H1 (cell line): Measurements from ENCODE around the gene TAOK2. TPM values are rescaled to one million over a fixed set of nuclear protein-coding genes. Genes with fewer than 3 reads are reported as not detected.

Experiments used
- CTCF ChIA-PET: fragments of 300-600 bp; sonication (Branson Sonifier 250); formaldehyde crosslinking; loops from one replicate; lab custom pipeline; 2021; ENCODE audit not compliant: partially characterized antibody; lab: Charles Lee
- POLR2A ChIA-PET: fragments of 300-600 bp; sonication (Branson Sonifier 250); formaldehyde crosslinking; loops from one replicate; lab custom pipeline; 2021; ENCODE audit warnings: inconsistent platforms; ENCODE audit not compliant: partially characterized antibody; lab: Charles Lee
- DNase-seq, 2 experiments: peaks; one replicate each; pipeline versions ENCODE4 v3.0.0 to v3.0.0-alpha.2; 2010 to 2022; ENCODE audit warnings: low spot score in 2 of 2, low read depth in 1 of 2, mixed read lengths in 1 of 2
- FAIRE-seq: peaks from 2 replicates; lab custom pipeline; 2011; peaks lifted over from hg19 to GRCh38; lab: Jason Lieb, UNC
- H2AFZ ChIP-seq: 2 replicates; pipeline ENCODE4 v1.8.1; 2012; ENCODE audit warnings: low read length, inconsistent platforms
- H2AK5ac ChIP-seq: 2 replicates; pipeline ENCODE4 v1.6.1; 2013; ENCODE audit warnings: low read depth, low read length
- H2BK120ac ChIP-seq: replicated peaks from 2 replicates; pipeline ENCODE3; 2013; ENCODE audit warnings: low read depth, low read length, inconsistent platforms
- H2BK12ac ChIP-seq: 2 replicates; pipeline ENCODE4 v1.6.1; 2013; ENCODE audit warnings: low read depth, low read length
- H2BK15ac ChIP-seq: 2 replicates; pipeline ENCODE4 v1.6.1; 2013; ENCODE audit warnings: low read length
- H2BK20ac ChIP-seq: 2 replicates; pipeline ENCODE4 v1.6.1; 2013; ENCODE audit warnings: low read length
- H2BK5ac ChIP-seq: 2 replicates; pipeline ENCODE4 v1.6.1; 2013; ENCODE audit warnings: low read depth, low read length
- H3K14ac ChIP-seq: 2 replicates; pipeline ENCODE4 v1.6.1; 2013; ENCODE audit warnings: inconsistent platforms; ENCODE audit not compliant: insufficient read length
- H3K18ac ChIP-seq: 2 replicates; pipeline ENCODE4 v1.6.1; 2013; ENCODE audit warnings: low read length; ENCODE audit errors: extremely low read depth
- H3K23ac ChIP-seq: 2 replicates; pipeline ENCODE4 v1.6.1; 2013; ENCODE audit warnings: inconsistent platforms; ENCODE audit not compliant: insufficient read length
- H3K23me2 ChIP-seq: 2 replicates; pipeline ENCODE4 v1.6.1; 2013; ENCODE audit warnings: low read depth, low read length
- H3K27ac ChIP-seq: 2 replicates; pipeline ENCODE4 v1.6.1; 2011; ENCODE audit warnings: low read depth, low read length, inconsistent platforms
- H3K27me3 ChIP-seq, 4 experiments: replicated peaks in 1 of 4; 1 replicate in 1 of 4; 2 replicates in 3 of 4; pipeline versions ENCODE4 v1.6.1 to v1.8.1; 2011 to 2013; ENCODE audit warnings: low read length in 3 of 4, mild to moderate bottlenecking in 3 of 4, inconsistent platforms in 2 of 4, mixed read lengths in 2 of 4, moderate library complexity in 1 of 4; ENCODE audit not compliant: control insufficient read depth in 3 of 4, insufficient read depth in 3 of 4; ENCODE audit errors: extremely low read depth in 1 of 4
- H3K36me3 ChIP-seq, 4 experiments: 2 replicates each; pipeline versions ENCODE4 v1.6.1 to v1.8.1; 2011 to 2013; ENCODE audit warnings: mild to moderate bottlenecking in 4 of 4, low read length in 3 of 4, moderate library complexity in 2 of 4, control low read depth in 1 of 4, inconsistent platforms in 1 of 4; ENCODE audit not compliant: insufficient read depth in 4 of 4, control insufficient read depth in 2 of 4
- H3K4ac ChIP-seq: replicated peaks from 2 replicates; pipeline ENCODE3; 2013; ENCODE audit warnings: low read length, low read depth, mixed read lengths, inconsistent platforms; ENCODE audit not compliant: insufficient read length
- H3K4me1 ChIP-seq, 4 experiments: replicated peaks in 1 of 4; 1 replicate in 1 of 4; 2 replicates in 3 of 4; pipeline versions ENCODE4 v1.6.1 to v1.8.1; 2011 to 2013; ENCODE audit warnings: low read length in 3 of 4, inconsistent platforms in 2 of 4, mixed read lengths in 1 of 4; ENCODE audit not compliant: insufficient read depth in 4 of 4, control insufficient read depth in 3 of 4
- H3K4me2 ChIP-seq, 2 experiments: 2 replicates each; pipeline versions ENCODE4 v1.6.1 to v1.8.1; 2011 to 2013; ENCODE audit warnings: low read depth in 2 of 2, low read length in 2 of 2, control low read depth in 1 of 2, inconsistent platforms in 1 of 2, mild to moderate bottlenecking in 1 of 2; ENCODE audit not compliant: insufficient read depth in 1 of 2
- H3K4me3 ChIP-seq, 4 experiments: fragments of 200-600, 300-600 bp in 1 of 4; sonication (generic), shearing (Covaris generic), sonication (Bioruptor Twin) in 1 of 4; 2 replicates each; pipeline versions ENCODE4 v1.5.1 to v1.8.1; 2011 to 2016; ENCODE audit warnings: low read length in 4 of 4, low read depth in 3 of 4, control low read depth in 2 of 4, inconsistent platforms in 2 of 4, mild to moderate bottlenecking in 2 of 4, mixed read lengths in 1 of 4, moderate library complexity in 1 of 4; ENCODE audit not compliant: insufficient read depth in 2 of 4; ENCODE audit errors: extremely low read depth in 1 of 4
- H3K56ac ChIP-seq: replicated peaks from 2 replicates; pipeline ENCODE3; 2013; ENCODE audit warnings: low read depth, mild to moderate bottlenecking, mixed read lengths, low read length, inconsistent platforms; ENCODE audit not compliant: insufficient read length
- H3K79me1 ChIP-seq: 2 replicates; pipeline ENCODE4 v1.6.1; 2013; ENCODE audit warnings: low read depth, low read length, control low read depth
- H3K79me2 ChIP-seq, 2 experiments: 2 replicates each; pipeline versions ENCODE4 v1.6.1 to v1.8.1; 2012 to 2013; ENCODE audit warnings: low read length in 2 of 2, mild to moderate bottlenecking in 2 of 2, inconsistent platforms in 1 of 2; ENCODE audit not compliant: insufficient read depth in 2 of 2, control insufficient read depth in 1 of 2
- H3K9ac ChIP-seq, 4 experiments: replicated peaks in 1 of 4; 1 replicate in 1 of 4; 2 replicates in 3 of 4; pipeline versions ENCODE4 v1.6.1 to v1.8.1; 2011 to 2013; ENCODE audit warnings: low read depth in 3 of 4, low read length in 3 of 4, control low read depth in 2 of 4, mild to moderate bottlenecking in 2 of 4, moderate library complexity in 2 of 4, inconsistent platforms in 1 of 4; ENCODE audit errors: extremely low read depth in 1 of 4
- H3K9me3 ChIP-seq, 2 experiments: 2 replicates each; pipeline versions ENCODE4 v1.6.1 to v1.8.1; 2012 to 2013; ENCODE audit warnings: mild to moderate bottlenecking in 2 of 2, moderate library complexity in 2 of 2, control low read depth in 1 of 2, inconsistent platforms in 1 of 2, low read depth in 1 of 2, low read length in 1 of 2, mixed read lengths in 1 of 2; ENCODE audit not compliant: insufficient read depth in 2 of 2
- H4K20me1 ChIP-seq, 2 experiments: replicated peaks in 1 of 2; 2 replicates each; pipeline versions ENCODE3 to v1.8.1; 2011 to 2013; ENCODE audit warnings: inconsistent platforms in 2 of 2, low read length in 2 of 2, mild to moderate bottlenecking in 1 of 2; ENCODE audit not compliant: insufficient read depth in 2 of 2, control insufficient read depth in 1 of 2
- H4K5ac ChIP-seq: 2 replicates; pipeline ENCODE4 v1.6.1; 2013; ENCODE audit warnings: low read length, low read depth, mixed read lengths, inconsistent platforms; ENCODE audit not compliant: insufficient read length
- H4K8ac ChIP-seq: 2 replicates; pipeline ENCODE4 v1.8.0; 2013; ENCODE audit warnings: mild to moderate bottlenecking, moderate library complexity, low read length, inconsistent platforms; ENCODE audit not compliant: insufficient read depth; ENCODE audit errors: extremely low read depth
- H4K91ac ChIP-seq: replicated peaks from 2 replicates; pipeline ENCODE3; 2013; ENCODE audit warnings: low read length, mixed read lengths, inconsistent platforms; ENCODE audit not compliant: insufficient read length
- E2F6 ChIP-seq: IDR thresholded peaks from 2 replicates; pipeline ENCODE4 v1.6.1; 2012; ENCODE audit warnings: inconsistent platforms
- GABPA ChIP-seq: IDR thresholded peaks from 2 replicates; pipeline ENCODE4 v1.6.1; 2011; ENCODE audit warnings: mild to moderate bottlenecking, low read length, moderate library complexity, borderline replicate concordance; ENCODE audit not compliant: insufficient read depth
- WGBS, 2 experiments: shearing (Covaris generic) in 1 of 2; methylation state at CpG; one replicate each; pipeline versions ENCODE4 v1.1.6 to v1.1.7; 2013 to 2015; ENCODE audit warnings: low lambda C conversion rate in 2 of 2, mixed read lengths in 2 of 2, inconsistent platforms in 1 of 2, low coverage in 1 of 2, missing lambda C conversion rate in 1 of 2; ENCODE audit not compliant: insufficient replicate concordance in 2 of 2, insufficient coverage in 1 of 2, insufficient read length in 1 of 2; ENCODE audit errors: extremely low coverage in 1 of 2, missing lambda C conversion rate in 1 of 2; 5-methylcytosine and 5-hydroxymethylcytosine counted together
- polyA plus RNA-seq, 7 experiments: library from polyadenylated mRNA; depleted of rRNA in 3 of 7; stranded (reverse) in 5 of 7; unstranded in 2 of 7; fragments of >200 nt in 5 of 7; fragments of 200-250 nt in 2 of 7; gene quantifications; 1 replicate in 5 of 7; 2 replicates in 1 of 7; 4 replicates in 1 of 7; pipeline versions ENCODE4 v1.2.1 to v1.2.3, GENCODE V29; 2011 to 2013; ENCODE audit warnings: missing spikeins in 2 of 7, mixed read lengths in 2 of 7
- total RNA-seq: library from RNA; stranded (reverse); fragmentation: NEBNext Ultra II Directional; extraction: Animal tissue kit (Norgen Biotek cat#: 25700); gene quantifications from 2 replicates; pipeline ENCODE4 v1.2.1, GENCODE V29; 2021

Gene TAOK2
- total and polyA plus RNA-seq, 2 of the 8 experiments (the other 6 are each of a cell fraction or from before 2014, with no cell fraction given): 13.5 to 32.6 TPM

GRCh38 chr16:29996766-29997250, 23.1 kb downstream of the TAOK2 start:
- no peak overlapping the region for H3K14ac ChIP-seq
- peak overlapping the region; percentile 85; the same call in 1 of the 2 replicates for H3K18ac ChIP-seq
- peak overlapping the region; percentile 78 to 92 for H3K4me2 ChIP-seq
- no peak for DNase-seq
- 38% methylated on average over 9 of the region's 9 CpGs; no CpG with 5 or more reads in 1 of the 2 experiments for whole genome bisulfite sequencing, 2 experiments
- FAIRE-seq: no peak
- H2AK5ac ChIP-seq: no peak overlapping the region
- peak overlapping the region in 3 of 4 experiments; percentile 24 to 81 (median 51); a peak in 5 of 7 replicates for H3K9ac ChIP-seq
- H4K91ac ChIP-seq: no peak overlapping the region
- H3K4me3 ChIP-seq: peak overlapping the region; percentile 75 to 91 (median 80)
- peaks cover 0 to 10% (median under 1%) of the 10 kb centered on the region in 4 experiments; a peak in 5 of 8 replicates for H3K36me3 ChIP-seq
- peak overlapping the region; percentile 58 for H4K5ac ChIP-seq
- peaks cover 9% of the 10 kb centered on the region; the same call in 1 of the 2 replicates for H3K23me2 ChIP-seq
- H3K56ac ChIP-seq: peak overlapping the region; percentile 72
- H3K79me1 ChIP-seq: peaks cover 3% of the 10 kb centered on the region; the same call in 1 of the 2 replicates
- peaks cover 0 to 5% of the 10 kb centered on the region in 2 experiments for H4K20me1 ChIP-seq
- H2BK12ac ChIP-seq: no peak overlapping the region
- ChIA-PET CTCF (interaction anchor here (0.6 to 1.6 kb wide), 4 partner anchors 9 to 40 kb away, joined by 3 to 6 read pairs (median 4); partner anchors contain the start of gene TLCD3B), POLR2A (interaction anchor here (0.7 to 5.5 kb wide), 6 partner anchors 9 to 109 kb away, joined by 3 to 34 read pairs (median 4); partner anchors contain the start of gene TAOK2)
- H2BK120ac ChIP-seq: no peak overlapping the region
- no peaks in the 10 kb centered on the region for H3K27me3 ChIP-seq
- TF ChIP-seq GABPA (no peak), E2F6 (peak; percentile 59)
- H2AFZ ChIP-seq: peak overlapping the region; percentile 28; the same call in 1 of the 2 replicates
- H3K4me1 ChIP-seq: peaks cover 0 to 13% (median 5%) of the 10 kb centered on the region in 4 experiments; a peak in 6 of 7 replicates
- peaks cover 0 to 7% of the 10 kb centered on the region in 2 experiments; a peak in 1 of 4 replicates for H3K79me2 ChIP-seq
- no peak overlapping the region for H3K23ac ChIP-seq
- no peak overlapping the region for H3K27ac ChIP-seq
- no peak overlapping the region for H3K4ac ChIP-seq
- no peak overlapping the region; the same call in 1 of the 2 replicates for H2BK15ac ChIP-seq
- 0 out of 2 replicates have a peak overlapping the region, but pooled peaks have one; percentile 16 for H2BK5ac ChIP-seq
- no peak overlapping the region for H2BK20ac ChIP-seq
- H4K8ac ChIP-seq: 0 out of 2 replicates have a peak overlapping the region, but pooled peaks have one; percentile 64
- H3K9me3 ChIP-seq: no peaks in the 10 kb centered on the region
